ENCODE results near the gene IMPG2. TPM values are rescaled to one million over a fixed set of nuclear protein-coding genes. Genes with fewer than 3 reads are reported as not detected.

IMPG2 gene
- under 1 TPM in 1 of 2 donors, not detected in 1; 0.08 TPM for total RNA-seq

DNA sequence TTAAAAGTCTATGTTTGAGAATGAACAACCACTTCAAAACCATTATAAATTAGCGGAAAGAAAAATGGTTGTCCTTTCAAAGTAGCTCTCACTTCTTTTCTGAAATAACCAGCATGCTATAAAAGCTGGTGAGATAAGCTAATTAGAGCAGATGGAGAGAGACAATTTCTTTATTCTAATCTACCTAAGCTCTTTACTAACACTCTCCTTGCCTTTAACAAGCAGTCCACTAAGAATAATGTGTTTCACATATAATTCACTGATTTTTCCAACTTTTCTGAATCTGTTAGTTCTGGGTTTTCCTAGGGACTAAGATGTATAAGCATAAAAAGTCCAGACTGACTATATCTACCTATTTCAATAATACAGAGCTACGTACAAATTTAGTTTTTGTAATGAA lies at the start of gene IMPG2:
IMPG2 (minus strand) TSS at position 101 of the 400 bp plus-strand sequence. CDS start 203 bp downstream, outside the sequence.
- Histone ChIP-seq H3K4me1 (no peaks in the 10 kb centered on the region), H3K9ac (ENCODE audit: low read depth in 2 of 2, low read length in 2 of 2) (no peak within 1 kb of the TSS), H3K36me3 (no peaks in the 10 kb centered on the region), H3K27ac (no peak within 1 kb of the TSS), H3K4me3 (no peak within 1 kb of the TSS), H3K27me3 (no peaks in the 10 kb centered on the region), H3K9me3 (no peaks in the 10 kb centered on the region)
- no peak for DNase-seq
- TF ChIP-seq, protein P1, sequence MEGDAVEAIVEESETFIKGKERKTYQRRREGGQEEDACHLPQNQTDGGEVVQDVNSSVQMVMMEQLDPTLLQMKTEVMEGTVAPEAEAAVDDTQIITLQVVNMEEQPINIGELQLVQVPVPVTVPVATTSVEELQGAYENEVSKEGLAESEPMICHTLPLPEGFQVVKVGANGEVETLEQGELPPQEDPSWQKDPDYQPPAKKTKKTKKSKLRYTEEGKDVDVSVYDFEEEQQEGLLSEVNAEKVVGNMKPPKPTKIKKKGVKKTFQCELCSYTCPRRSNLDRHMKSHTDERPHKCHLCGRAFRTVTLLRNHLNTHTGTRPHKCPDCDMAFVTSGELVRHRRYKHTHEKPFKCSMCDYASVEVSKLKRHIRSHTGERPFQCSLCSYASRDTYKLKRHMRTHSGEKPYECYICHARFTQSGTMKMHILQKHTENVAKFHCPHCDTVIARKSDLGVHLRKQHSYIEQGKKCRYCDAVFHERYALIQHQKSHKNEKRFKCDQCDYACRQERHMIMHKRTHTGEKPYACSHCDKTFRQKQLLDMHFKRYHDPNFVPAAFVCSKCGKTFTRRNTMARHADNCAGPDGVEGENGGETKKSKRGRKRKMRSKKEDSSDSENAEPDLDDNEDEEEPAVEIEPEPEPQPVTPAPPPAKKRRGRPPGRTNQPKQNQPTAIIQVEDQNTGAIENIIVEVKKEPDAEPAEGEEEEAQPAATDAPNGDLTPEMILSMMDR (IDR thresholded peaks at IDR 0.05) = no peak
- intact Hi-C loops (cut with DNase I) = no loop called here

DNA sequence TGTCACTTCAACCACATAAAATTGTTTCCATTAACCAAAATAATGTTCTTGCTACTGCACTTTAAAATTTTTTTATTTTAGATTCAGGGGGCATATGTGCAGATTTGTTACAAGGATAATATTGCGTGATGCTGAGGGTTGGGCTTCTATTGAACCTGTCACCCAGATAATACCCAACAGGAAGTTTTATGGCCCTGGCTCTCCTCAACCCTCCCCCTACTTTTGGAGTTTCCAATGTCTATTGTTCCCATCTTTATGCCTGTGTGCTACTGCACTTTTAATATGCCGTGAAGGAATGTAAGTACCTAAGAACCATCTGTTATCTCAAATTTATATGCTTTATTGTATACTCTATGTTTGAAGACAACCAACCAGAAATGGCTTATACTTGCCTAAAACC lies 42.0 kb upstream of the IMPG2 start:
- TF ChIP-seq, protein P1 (IDR thresholded peaks at IDR 0.05) = no peak
- no peak for DNase-seq
- intact Hi-C loops (cut with DNase I) = no loop called here
- Histone ChIP-seq H3K36me3 (peaks cover 5% of the 10 kb centered on the region), H3K27ac (no peak overlapping the region), H3K9me3 (no peaks in the 10 kb centered on the region), H3K27me3 (no peaks in the 10 kb centered on the region), H3K4me3 (no peak overlapping the region), H3K9ac (ENCODE audit: low read depth in 2 of 2, low read length in 2 of 2) (no peak overlapping the region), H3K4me1 (no peaks in the 10 kb centered on the region)

DNA sequence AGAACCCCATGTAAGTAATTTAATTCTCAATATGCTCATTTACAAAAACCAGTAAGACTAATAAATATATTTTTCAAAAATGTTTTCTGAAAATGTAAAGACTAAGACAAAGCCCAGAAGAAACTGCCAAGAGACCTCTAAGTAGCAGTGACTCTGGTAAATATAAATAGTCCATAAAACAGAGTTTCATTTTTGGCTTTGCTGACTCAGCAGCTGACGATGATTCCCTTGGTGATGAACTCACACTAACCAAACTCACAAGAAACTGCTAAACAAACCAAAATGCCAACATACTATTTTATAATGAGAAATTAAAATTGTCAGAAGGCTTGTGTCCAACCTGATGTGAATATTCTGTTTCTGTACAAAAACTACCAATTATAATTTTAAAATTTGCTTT lies 31.5 kb upstream of the IMPG2 start:
- H3K27me3 ChIP-seq = no peaks in the 10 kb centered on the region
- no peaks in the 10 kb centered on the region for H3K4me1 ChIP-seq
- intact Hi-C loops (cut with DNase I) = no loop called here
- TF ChIP-seq, protein P1 (IDR thresholded peaks at IDR 0.05) = no peak
- no peak overlapping the region for H3K27ac ChIP-seq
- no peaks in the 10 kb centered on the region for H3K9me3 ChIP-seq
- no peak overlapping the region for H3K4me3 ChIP-seq
- DNase-seq = no peak
- no peaks in the 10 kb centered on the region for H3K36me3 ChIP-seq
- H3K9ac ChIP-seq (ENCODE audit: low read depth in 2 of 2, low read length in 2 of 2) = no peak overlapping the region

DNA sequence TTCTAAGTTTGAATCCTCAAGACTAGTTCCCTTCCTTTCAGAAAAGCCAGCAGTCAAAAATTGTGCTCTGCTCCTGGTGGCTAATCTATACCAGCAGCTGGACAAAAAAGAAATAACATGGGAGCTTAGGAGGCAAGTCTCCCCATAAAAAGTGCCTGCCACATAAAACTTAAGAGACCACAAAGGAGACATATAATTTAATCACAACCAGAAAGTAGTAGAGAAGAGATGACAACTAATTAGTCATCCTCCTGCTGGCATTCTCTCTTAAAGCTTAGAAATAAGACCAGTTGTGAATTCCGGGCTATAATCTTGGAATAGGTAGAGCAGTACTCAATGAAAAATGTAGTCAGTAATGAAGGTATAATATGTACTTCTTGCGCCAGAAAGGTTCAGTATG lies 20.2 kb upstream of the IMPG2 start:
- no peak for DNase-seq
- TF ChIP-seq, protein P1 (IDR thresholded peaks at IDR 0.05) = no peak
- Histone ChIP-seq H3K27ac (no peak overlapping the region), H3K9me3 (no peaks in the 10 kb centered on the region), H3K9ac (ENCODE audit: low read depth in 2 of 2, low read length in 2 of 2) (no peak overlapping the region), H3K4me3 (no peak overlapping the region), H3K36me3 (no peaks in the 10 kb centered on the region), H3K4me1 (no peaks in the 10 kb centered on the region), H3K27me3 (no peaks in the 10 kb centered on the region)
- intact Hi-C loops (cut with DNase I) = no loop called here

DNA sequence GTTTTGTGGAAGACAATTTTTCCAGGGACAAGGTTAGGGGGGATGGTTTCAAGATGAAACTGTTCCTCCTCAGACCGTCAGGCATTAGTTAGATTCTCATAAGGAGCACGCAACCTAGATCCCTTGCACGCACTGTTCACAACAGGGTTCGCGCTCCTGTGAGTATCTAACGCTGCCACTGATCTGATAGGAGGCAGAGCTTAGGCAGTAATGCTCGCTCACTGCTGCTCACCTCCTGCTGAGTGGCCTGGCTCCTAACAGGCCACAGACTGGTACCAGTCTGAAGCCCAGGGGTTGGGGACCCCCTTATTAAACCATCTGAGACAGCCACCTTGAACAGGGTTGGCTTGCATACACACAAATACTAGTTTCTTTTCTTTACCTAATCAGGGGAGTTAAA lies 13.5 kb upstream of the IMPG2 start:
- Histone ChIP-seq H3K27ac (no peak overlapping the region), H3K27me3 (no peaks in the 10 kb centered on the region), H3K4me1 (no peaks in the 10 kb centered on the region), H3K36me3 (no peaks in the 10 kb centered on the region), H3K9me3 (no peaks in the 10 kb centered on the region), H3K9ac (ENCODE audit: low read depth in 2 of 2, low read length in 2 of 2) (no peak overlapping the region), H3K4me3 (no peak overlapping the region)
- no peak for DNase-seq
- intact Hi-C loops (cut with DNase I) = no loop called here
- TF ChIP-seq, protein P1 (IDR thresholded peaks at IDR 0.05) = no peak

Data from colonic mucosa (tissue), 4 donors.